Measurements from ENCODE around the gene KCNQ1.

GRCh38 chr11:2653930-2654739 is 209.3 kb downstream of the KCNQ1 start:
- TF ChIP-seq POLR2A (IDR thresholded peaks at IDR 0.05) (no peak), CTCF (IDR thresholded peaks at IDR 0.05) (no peak)

Measured in lower leg skin (tissue), 3 donors.